Activated CD4-positive, alpha-beta memory T cell treated with anti-CD3 and anti-CD28 coated beads for 36 hours (primary cell): ENCODE results near the gene UBE2H. TPM values are rescaled to one million over a fixed set of nuclear protein-coding genes. Genes with fewer than 3 reads are reported as not detected.

Experiments
- CTCF ChIA-PET: fragments of 350-600 bp; sonication (Branson Sonifier 250); formaldehyde crosslinking; loops from one replicate; lab custom pipeline; 2021; ENCODE audit warnings: antibody characterized with exemption, inconsistent platforms; lab: Charles Lee
- POLR2A ChIA-PET: fragments of 350-600 bp; sonication (Branson Sonifier 250); formaldehyde crosslinking; loops from one replicate; lab custom pipeline; 2021; ENCODE audit warnings: antibody characterized with exemption; lab: Charles Lee
- DNase-seq: peaks from one replicate; pipeline ENCODE4 v3.0.0-alpha.2; 2020
- H3K27ac Mint-ChIP-seq: one replicate; pipeline ENCODE4 v1.8.0; 2021; ENCODE audit warnings: mixed read lengths
- H3K27me3 Mint-ChIP-seq: one replicate; pipeline ENCODE4 v1.8.0; 2021; ENCODE audit warnings: mixed read lengths
- H3K36me3 Mint-ChIP-seq: one replicate; pipeline ENCODE4 v1.8.0; 2021; ENCODE audit warnings: mixed read lengths
- H3K4me1 Mint-ChIP-seq: one replicate; pipeline ENCODE4 v1.8.0; 2021; ENCODE audit warnings: low read depth, mixed read lengths
- H3K4me3 Mint-ChIP-seq: one replicate; pipeline ENCODE4 v1.8.0; 2021; ENCODE audit warnings: mild to moderate bottlenecking, mixed read lengths
- H3K9me3 Mint-ChIP-seq: one replicate; pipeline ENCODE4 v1.8.0; 2021; ENCODE audit warnings: mixed read lengths
- intact Hi-C: fragments of 100-400 bp; cut with micrococcal nuclease; formaldehyde crosslinking; loops from one replicate; pipeline ENCODE4 v1.15.1; 2023
- total RNA-seq, 2 experiments: library from RNA; stranded (reverse); gene quantifications; one replicate each; pipeline ENCODE4 v1.2.3, GENCODE V29; 2021

Gene UBE2H
- total RNA-seq, 2 experiments from 2014 or later = 33.6 to 37.1 TPM

DNA sequence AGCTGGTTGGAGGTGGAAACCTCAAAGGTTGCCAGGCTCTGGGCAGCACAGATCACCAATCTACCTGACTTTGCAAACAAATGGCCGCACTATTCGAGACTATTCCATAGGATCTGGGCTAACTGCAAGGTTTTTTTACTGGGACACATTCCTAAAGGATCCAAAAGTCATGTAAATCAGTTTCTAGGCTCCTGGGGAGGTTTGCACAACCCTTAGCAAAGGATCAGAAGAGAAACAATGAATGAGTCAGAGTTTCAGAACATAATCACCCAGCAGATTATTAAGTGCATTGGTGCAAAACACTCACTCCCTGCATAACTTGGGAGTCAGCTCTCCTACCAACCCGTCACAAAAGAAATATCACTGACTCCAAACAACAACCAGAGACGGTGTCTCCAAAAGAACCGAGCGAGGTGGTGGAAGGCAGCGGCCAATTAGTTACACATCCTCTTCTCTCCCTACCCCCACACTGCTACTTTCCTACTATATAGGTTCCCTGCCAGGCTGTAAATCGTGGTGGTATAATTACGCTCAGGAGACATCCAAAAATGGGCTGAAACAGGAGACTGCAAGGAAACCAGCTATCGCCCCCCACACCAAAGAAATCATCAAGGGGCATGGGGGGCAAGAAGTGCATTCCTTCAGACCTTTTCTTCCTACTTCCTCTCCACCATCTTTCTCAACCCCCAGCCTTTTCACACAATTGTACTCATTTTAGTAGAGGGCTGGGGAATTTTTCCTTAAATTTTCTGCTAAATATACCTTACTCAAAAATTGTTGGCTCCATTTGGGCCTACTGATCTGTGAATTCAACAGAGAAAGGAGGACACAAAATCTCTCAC is 3.2 kb downstream of the UBE2H start:
- POLR2A ChIA-PET = interaction anchor here (0.8 to 2.3 kb wide), 6 partner anchors 9 to 120 kb away, joined by 3 to 7 read pairs (median 4); no protein-coding TSS in a partner anchor
- intact Hi-C loops = loop anchor here (1.0 to 5.0 kb wide), 9 partner anchors 43 to 515 kb away; partner anchors contain the start of genes KLHDC10 and STRIP2
- peak; percentile 46 for DNase-seq
- Mint-ChIP-seq H3K27me3 (no peaks in the 10 kb centered on the region), H3K4me1 (peaks cover 25% of the 10 kb centered on the region), H3K27ac (no peak overlapping the region), H3K4me3 (no peak overlapping the region), H3K36me3 (peaks cover 10% of the 10 kb centered on the region), H3K9me3 (no peaks in the 10 kb centered on the region)
- CTCF ChIA-PET = interaction anchor here (0.6 to 2.2 kb wide), 4 partner anchors 21 to 120 kb away, joined by 3 to 10 read pairs (median 3); no protein-coding TSS in a partner anchor

- CTCF ChIA-PET = interaction anchor here (0.6 to 1.1 kb wide), 3 partner anchors 20 to 120 kb away, joined by 3 read pairs; no protein-coding TSS in a partner anchor
- peaks cover 10% of the 10 kb centered on the region for H3K36me3 Mint-ChIP-seq
- H3K4me3 Mint-ChIP-seq = no peak overlapping the region
- H3K4me1 Mint-ChIP-seq = peaks cover 25% of the 10 kb centered on the region
- H3K9me3 Mint-ChIP-seq = no peaks in the 10 kb centered on the region
- H3K27me3 Mint-ChIP-seq = no peaks in the 10 kb centered on the region
- intact Hi-C loops = loop anchor here (1.0 kb wide), 2 partner anchors 43 to 419 kb away; no protein-coding TSS in a partner anchor
- H3K27ac Mint-ChIP-seq = no peak overlapping the region
- peak; percentile 90 for DNase-seq
- POLR2A ChIA-PET = interaction anchor here (1.1 to 2.3 kb wide), 4 partner anchors 16 to 72 kb away, joined by 3 to 7 read pairs (median 4); no protein-coding TSS in a partner anchor
Observed at GRCh38 chr7:129948877-129949291, 3.9 kb downstream of the UBE2H start.

DNA sequence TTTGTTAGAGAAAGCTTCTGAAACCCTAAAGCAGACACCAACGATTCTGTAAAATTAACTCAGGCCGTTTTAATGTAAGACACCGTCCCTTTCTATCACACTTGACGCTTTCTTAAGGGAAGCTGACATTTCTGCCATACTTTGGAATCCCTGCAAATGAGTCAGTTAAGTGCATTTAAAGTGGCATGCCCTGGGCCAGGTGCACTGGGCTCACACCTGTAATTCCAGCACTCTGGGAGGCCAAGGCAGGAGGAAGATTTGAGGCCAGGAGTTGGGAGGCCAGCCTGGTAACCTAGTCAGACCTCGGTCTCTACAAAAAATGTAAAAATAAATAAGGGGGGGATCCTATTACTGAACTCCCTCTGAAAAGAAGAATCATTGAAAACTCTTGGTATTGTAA is 4.4 kb downstream of the UBE2H start:
- intact Hi-C loops = no loop called here
- POLR2A ChIA-PET = interaction anchor here (1.4 to 2.3 kb wide), 3 partner anchors 15 to 71 kb away, joined by 3 to 7 read pairs (median 6); no protein-coding TSS in a partner anchor
- CTCF ChIA-PET = interaction anchor here (1.1 kb wide), 1 partner anchor 119 kb away, joined by 3 read pairs; no protein-coding TSS in a partner anchor

DNA sequence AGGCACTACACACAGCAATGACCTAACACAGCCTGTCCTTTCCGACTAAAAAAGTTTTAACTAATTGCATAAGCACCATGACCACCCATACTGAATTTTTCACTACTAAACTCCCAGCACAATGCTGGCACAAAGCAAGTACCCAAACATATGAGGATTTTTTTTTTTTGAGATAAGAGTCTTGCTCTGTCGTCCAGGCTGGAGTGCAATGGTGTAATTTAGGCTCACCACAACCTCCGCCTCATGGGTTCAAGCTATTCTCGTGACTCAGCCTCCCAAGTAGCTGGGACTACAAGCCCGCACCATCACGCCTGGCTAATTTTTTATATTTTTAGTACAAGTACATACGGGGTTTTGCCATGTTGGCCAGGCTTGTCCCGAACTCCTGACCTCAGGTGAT is 5.1 kb downstream of the UBE2H start:
- no peaks in the 10 kb centered on the region for H3K9me3 Mint-ChIP-seq
- intact Hi-C loops = no loop called here
- DNase-seq = no peak
- H3K27ac Mint-ChIP-seq = no peak overlapping the region
- CTCF ChIA-PET = no interaction called here
- no peak overlapping the region for H3K4me3 Mint-ChIP-seq
- H3K36me3 Mint-ChIP-seq = peaks cover 8% of the 10 kb centered on the region
- H3K27me3 Mint-ChIP-seq = no peaks in the 10 kb centered on the region
- peaks cover 23% of the 10 kb centered on the region for H3K4me1 Mint-ChIP-seq
- POLR2A ChIA-PET = interaction anchor here (0.6 kb wide), 1 partner anchor 72 kb away, joined by 3 read pairs; no protein-coding TSS in a partner anchor

More for the DNA sequence above, 4.4 kb downstream of the UBE2H start:
- peaks cover 10% of the 10 kb centered on the region for H3K36me3 Mint-ChIP-seq
- DNase-seq = no peak
- no peak overlapping the region for H3K27ac Mint-ChIP-seq
- H3K27me3 Mint-ChIP-seq = no peaks in the 10 kb centered on the region
- no peak overlapping the region for H3K4me3 Mint-ChIP-seq
- no peaks in the 10 kb centered on the region for H3K9me3 Mint-ChIP-seq
- H3K4me1 Mint-ChIP-seq = peaks cover 27% of the 10 kb centered on the region

DNA sequence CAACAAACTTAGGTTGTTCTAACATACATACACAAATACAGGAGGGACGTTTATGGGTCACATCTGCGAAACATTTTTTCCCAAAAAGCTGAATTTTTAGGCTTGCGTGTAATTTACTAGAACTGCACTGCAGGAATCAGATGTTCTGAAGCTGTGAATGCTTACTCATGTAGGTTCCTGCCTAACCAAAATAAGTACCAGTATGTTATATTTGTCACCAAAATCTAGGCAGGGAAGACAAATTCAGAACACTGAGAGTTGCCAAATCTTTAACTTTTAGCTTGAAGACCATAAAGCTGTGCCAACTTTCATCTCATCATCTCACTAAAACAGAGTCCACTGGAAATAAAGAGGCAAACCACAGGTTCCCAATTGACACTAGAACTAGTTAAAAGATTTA is 5.7 kb downstream of the UBE2H start:
- Mint-ChIP-seq H3K4me3 (no peak overlapping the region), H3K4me1 (peaks cover 23% of the 10 kb centered on the region), H3K27me3 (no peaks in the 10 kb centered on the region), H3K27ac (no peak overlapping the region), H3K9me3 (no peaks in the 10 kb centered on the region), H3K36me3 (peaks cover 9% of the 10 kb centered on the region)
- intact Hi-C loops = no loop called here
- POLR2A ChIA-PET = no interaction called here
- CTCF ChIA-PET = interaction anchor here (0.6 kb wide), 1 partner anchor 78 kb away, joined by 3 read pairs; no protein-coding TSS in a partner anchor
- no peak for DNase-seq

DNA sequence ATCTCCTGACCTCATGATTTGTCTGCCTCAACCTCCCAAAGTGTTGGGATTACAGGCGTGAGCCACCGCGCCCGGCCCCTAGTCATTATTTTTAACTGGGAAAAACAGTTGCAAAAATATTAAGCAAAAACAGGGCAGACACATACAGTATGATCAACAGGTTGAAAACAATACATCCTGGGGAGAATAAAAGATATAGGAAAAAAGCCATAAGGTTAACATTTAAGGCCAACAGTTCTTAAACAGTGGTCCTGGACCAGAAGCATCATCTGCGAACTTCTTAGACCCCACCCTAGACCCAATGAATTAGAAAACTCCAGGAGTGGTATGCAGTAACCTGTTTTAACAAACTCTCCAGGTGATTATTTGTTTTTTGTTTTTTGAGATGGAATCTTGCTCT is 6.5 kb downstream of the UBE2H start:
- no peak overlapping the region for H3K27ac Mint-ChIP-seq
- no peaks in the 10 kb centered on the region for H3K27me3 Mint-ChIP-seq
- intact Hi-C loops = no loop called here
- no peaks in the 10 kb centered on the region for H3K9me3 Mint-ChIP-seq
- no peak for DNase-seq
- peaks cover 24% of the 10 kb centered on the region for H3K4me1 Mint-ChIP-seq
- ChIA-PET CTCF (no interaction called here), POLR2A (no interaction called here)
- H3K4me3 Mint-ChIP-seq = no peak overlapping the region
- H3K36me3 Mint-ChIP-seq = peaks cover 7% of the 10 kb centered on the region

- CTCF ChIA-PET = interaction anchor here (1.5 kb wide), 1 partner anchor 118 kb away, joined by 3 read pairs; no protein-coding TSS in a partner anchor
- POLR2A ChIA-PET = no interaction called here
- H3K27ac Mint-ChIP-seq = no peak overlapping the region
- H3K27me3 Mint-ChIP-seq = no peaks in the 10 kb centered on the region
- no peaks in the 10 kb centered on the region for H3K9me3 Mint-ChIP-seq
- DNase-seq = no peak
- peaks cover 12% of the 10 kb centered on the region for H3K36me3 Mint-ChIP-seq
- H3K4me3 Mint-ChIP-seq = no peak overlapping the region
- H3K4me1 Mint-ChIP-seq = peaks cover 25% of the 10 kb centered on the region
- intact Hi-C loops = no loop called here
Observed at GRCh38 chr7:129943352-129943751, 9.4 kb downstream of the UBE2H start.

- H3K27ac Mint-ChIP-seq = no peak overlapping the region
- peaks cover 12% of the 10 kb centered on the region for H3K4me1 Mint-ChIP-seq
- H3K4me3 Mint-ChIP-seq = no peak overlapping the region
- ChIA-PET POLR2A (no interaction called here), CTCF (no interaction called here)
- no peak for DNase-seq
- H3K9me3 Mint-ChIP-seq = no peaks in the 10 kb centered on the region
- no peaks in the 10 kb centered on the region for H3K27me3 Mint-ChIP-seq
- H3K36me3 Mint-ChIP-seq = peaks cover 12% of the 10 kb centered on the region
- intact Hi-C loops = no loop called here
Observed at GRCh38 chr7:129940329-129940728, 12.4 kb downstream of the UBE2H start.

DNA sequence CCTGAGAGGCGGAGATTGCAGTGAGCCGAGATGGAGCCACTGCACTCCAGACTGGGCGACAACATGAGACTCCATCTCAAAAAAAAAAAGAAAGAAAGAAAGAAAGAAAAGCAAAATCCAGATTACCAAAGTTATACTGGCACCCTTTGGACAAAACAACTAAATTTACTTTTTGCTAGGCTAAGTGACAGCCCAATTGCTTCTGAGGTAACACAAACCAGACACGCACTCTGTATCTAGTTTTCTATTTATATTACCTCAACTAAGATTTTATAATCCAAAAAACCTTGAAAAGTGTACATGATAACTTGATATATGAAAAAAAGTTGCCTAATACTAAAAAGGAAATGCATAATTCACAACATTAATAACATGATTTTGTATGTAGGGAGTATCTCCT is 12.9 kb downstream of the UBE2H start:
- Mint-ChIP-seq H3K27ac (no peak overlapping the region), H3K9me3 (no peaks in the 10 kb centered on the region), H3K36me3 (peaks cover 10% of the 10 kb centered on the region), H3K4me1 (peaks cover 8% of the 10 kb centered on the region), H3K27me3 (no peaks in the 10 kb centered on the region), H3K4me3 (no peak overlapping the region)
- ChIA-PET POLR2A (no interaction called here), CTCF (no interaction called here)
- DNase-seq = no peak
- intact Hi-C loops = no loop called here

DNA sequence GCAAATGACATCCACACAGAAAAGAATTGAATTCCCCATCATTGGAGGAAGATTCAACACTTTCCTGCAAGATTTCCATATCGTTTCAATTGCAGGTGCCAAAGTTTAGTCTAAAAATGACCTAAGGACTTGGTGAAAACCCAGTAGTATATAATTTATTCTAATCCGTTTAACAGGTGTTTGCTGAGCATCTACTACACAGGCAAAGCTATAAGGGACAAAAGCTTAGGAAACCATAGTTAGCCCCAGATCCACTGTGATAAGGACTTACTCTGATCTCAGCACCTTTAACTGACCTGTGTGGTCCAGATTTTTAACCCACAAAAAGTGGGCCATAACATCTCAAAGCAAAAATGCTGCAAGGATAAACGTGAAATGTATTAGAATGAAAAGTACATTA is 19.1 kb downstream of the UBE2H start:
- CTCF ChIA-PET = no interaction called here
- Mint-ChIP-seq H3K9me3 (no peaks in the 10 kb centered on the region), H3K27ac (no peak overlapping the region), H3K4me1 (no peaks in the 10 kb centered on the region), H3K36me3 (peaks cover 6% of the 10 kb centered on the region), H3K27me3 (no peaks in the 10 kb centered on the region), H3K4me3 (no peak overlapping the region)
- POLR2A ChIA-PET = interaction anchor here (0.9 kb wide), 1 partner anchor 16 kb away, joined by 3 read pairs; no protein-coding TSS in a partner anchor
- no peak for DNase-seq
- intact Hi-C loops = no loop called here

DNA sequence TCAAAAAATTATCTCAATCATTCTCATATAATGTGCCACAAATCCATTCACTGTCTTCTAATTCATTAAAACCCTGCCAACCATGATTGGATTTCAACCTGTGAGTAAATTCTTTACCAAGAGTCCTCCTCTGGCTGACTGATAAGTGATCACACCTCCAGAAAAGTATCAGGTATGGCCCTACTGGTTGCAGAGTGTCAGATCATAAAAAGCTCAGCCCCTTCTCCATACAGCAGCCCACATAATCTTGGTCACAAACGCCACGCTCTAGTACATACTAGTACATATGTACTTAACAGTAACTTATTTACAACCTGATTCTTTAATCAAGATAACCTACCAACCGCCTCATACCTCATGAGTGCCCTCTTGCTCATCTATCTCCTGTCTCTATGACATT is 26.1 kb downstream of the UBE2H start:
- Mint-ChIP-seq H3K36me3 (peaks cover 6% of the 10 kb centered on the region), H3K27me3 (no peaks in the 10 kb centered on the region), H3K27ac (no peak overlapping the region), H3K9me3 (no peaks in the 10 kb centered on the region), H3K4me3 (no peak overlapping the region), H3K4me1 (peaks cover 29% of the 10 kb centered on the region)
- ChIA-PET POLR2A (no interaction called here), CTCF (no interaction called here)
- DNase-seq = no peak
- intact Hi-C loops = no loop called here

DNA sequence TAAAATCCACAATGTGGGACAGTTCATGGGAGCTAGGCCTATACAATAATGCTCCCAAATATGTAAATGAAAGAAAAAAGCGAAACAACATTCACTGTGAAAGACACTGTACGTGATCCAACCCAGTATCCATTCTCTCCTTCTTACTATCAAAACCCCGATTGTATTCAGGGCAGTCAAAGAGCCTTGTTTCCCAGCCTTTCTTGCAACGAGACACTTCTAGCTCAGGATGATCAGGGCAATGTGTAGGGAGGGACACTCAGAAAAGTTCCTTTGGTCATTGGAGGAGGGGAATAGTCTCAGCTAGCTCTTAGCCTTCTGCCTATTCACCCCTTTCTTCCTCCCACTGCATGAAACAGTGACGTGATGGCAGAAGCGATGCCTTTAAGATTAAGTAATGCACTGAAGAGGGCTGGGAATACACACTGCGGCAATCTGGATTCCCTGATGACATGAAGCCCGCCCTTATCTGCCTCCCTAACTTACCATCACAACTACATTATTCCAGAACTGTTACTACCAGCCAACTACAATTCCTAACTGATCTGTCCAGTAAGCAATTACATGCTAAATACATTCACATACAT is 27.3 kb downstream of the UBE2H start:
- no peak overlapping the region for H3K4me3 Mint-ChIP-seq
- intact Hi-C loops = no loop called here
- ChIA-PET CTCF (no interaction called here), POLR2A (no interaction called here)
- H3K27ac Mint-ChIP-seq = no peak overlapping the region
- H3K27me3 Mint-ChIP-seq = no peaks in the 10 kb centered on the region
- no peak for DNase-seq
- H3K36me3 Mint-ChIP-seq = peaks cover 7% of the 10 kb centered on the region
- no peaks in the 10 kb centered on the region for H3K9me3 Mint-ChIP-seq
- peaks cover 29% of the 10 kb centered on the region for H3K4me1 Mint-ChIP-seq
